Heart right ventricle (tissue), 16 donors: ENCODE results near the gene ZNF521. TPM values are rescaled to one million over a fixed set of nuclear protein-coding genes. Genes with fewer than 3 reads are reported as not detected.

ENCODE experiments used
- ATAC-seq, 8 donors: fragments of 200-7000 bp; cut with Tn5 transposase; one replicate each; pipeline ENCODE4 v1.9.1; 2020; ENCODE audit warnings: mild to moderate bottlenecking in 8 of 8, moderate library complexity in 8 of 8, moderate number of reproducible peaks in 1 of 8
- DNase-seq, 2 donors: peaks; one replicate each; pipeline ENCODE4 v3.0.0-alpha.2; 2020
- H3K27ac ChIP-seq, 10 donors: fragments of 200-600 bp; sonication (generic) in 2 of 10; one replicate each; pipeline versions ENCODE4 v1.5.0 to v1.8.0; 2020 to 2022; ENCODE audit warnings: mild to moderate bottlenecking in 3 of 10
- H3K27me3 ChIP-seq, 7 donors: fragments of 200-600 bp; one replicate each; pipeline ENCODE4 v1.8.0; 2021 to 2022; ENCODE audit warnings: mild to moderate bottlenecking in 2 of 7
- H3K36me3 ChIP-seq, 9 donors: fragments of 200-600 bp; sonication (generic) in 1 of 9; one replicate each; pipeline versions ENCODE4 v1.5.0 to v1.8.0; 2020 to 2022; ENCODE audit warnings: mild to moderate bottlenecking in 2 of 9
- H3K4me1 ChIP-seq, 9 donors: fragments of 200-600 bp; sonication (generic) in 1 of 9; one replicate each; pipeline versions ENCODE4 v1.5.0 to v1.8.0; 2020 to 2022; ENCODE audit warnings: mild to moderate bottlenecking in 4 of 9
- H3K4me3 ChIP-seq, 10 donors: fragments of 200-600 bp; sonication (generic) in 2 of 10; one replicate each; pipeline versions ENCODE4 v1.5.0 to v1.8.0; 2020 to 2022; ENCODE audit warnings: mild to moderate bottlenecking in 7 of 10, moderate library complexity in 2 of 10
- H3K9me3 ChIP-seq, 11 donors: fragments of 200-600 bp in 10 of 11; sonication (generic) in 2 of 11; one replicate each; pipeline versions ENCODE4 v1.5.0 to v1.8.0; 2013 to 2022; ENCODE audit warnings: mild to moderate bottlenecking in 2 of 11, control low read depth in 1 of 11, moderate library complexity in 1 of 11
- CTCF ChIP-seq, 9 donors: fragments of 200-600 bp; sonication (generic) in 2 of 9; IDR thresholded peaks; one replicate each; pipeline versions ENCODE4 v1.5.0 to v1.8.0; 2021 to 2022; ENCODE audit warnings: antibody characterized with exemption in 9 of 9, mild to moderate bottlenecking in 5 of 9, moderate library complexity in 1 of 9
- WGBS, 2 donors: extraction: QIAGEN DNeasy Blood & Tissue Kit; methylation state at CpG; one replicate each; pipeline ENCODE4 v1.1.7; 2013; ENCODE audit warnings: inconsistent platforms in 1 of 2; 5-methylcytosine and 5-hydroxymethylcytosine counted together
- intact Hi-C, 10 donors: fragments of 100-400 bp; cut with DNase I; formaldehyde crosslinking; loops; one replicate each; pipeline versions ENCODE4 v1.11.1 to v1.14.2; 2022
- long read RNA-seq, 3 donors: library from polyadenylated mRNA; unstranded; transcript quantifications; one replicate each; pipeline ENCODE4 v2.0.0, GENCODE V29; 2020 to 2021
- polyA plus RNA-seq, 2 donors: library from polyadenylated mRNA; stranded (reverse); fragments of 200-250 nt; gene quantifications; one replicate each; pipeline ENCODE4 v1.2.3, GENCODE V29; 2013
- total RNA-seq, 10 donors: library from RNA; stranded (reverse); fragmentation: NEBNext Ultra II Directional in 3 of 10; extraction: Animal tissue kit (Norgen Biotek cat#: 25700) in 3 of 10; gene quantifications; one replicate each; pipeline versions ENCODE4 v1.2.1 to v1.2.4, GENCODE V29; 2021 to 2023
- donor health status: Arrhythmogenic right ventricular cardiomyopathy.
- donor health status: ischemic (EF 13 %, LVEDD 7.1; RV severe dilation, severe dysfunction).
- donor health status: healthy with polysubstance abuse.
- donor health status: DM: no; HTN: yes; CAD: no.
- donor health status: DM: no; HTN: no; CAD: no.
- donor health status: ischemic (EF 25% LVEDD 6.9; RV normal size, moderate dysfunction).
- donor health status: ischemic (EF 25% LVEDD 5.7; RV mildly dilated, moderate dysfunction).
- donor health status: healthy.
- donor health status: DM: yes; HTN: yes; CAD: no.
- donor health status: Ischemic cardiomyopathy.
- donor health status: ischemic (EF 35%, LVEDD 5.7; RV mildly dilated, moderate dysfunction).
- donor health status: nonischemic (EF 11% LVEDD 7.7; RV severe dilation, severe dysfunction).
- donor health status: DM: yes; HTN: yes; CAD: no.
- donor health status: PGD.
- donor health status: ischemic (EF 29% LVEDD 5.4; RV normal size, mild dysfunction).
- donor health status: nonischemic (EF 23%, LVEDD 6.1; RV moderate dilation, normal function).

Gene ZNF521
- total RNA-seq (10 to 100 TPM; 10.5 to 26.4 (median 15.9) TPM), polyA plus RNA-seq (1 to 10 TPM; 3.3 to 4.9 TPM)
- long read RNA-seq, donor 1, full-length matches to known transcripts, result 4 of 14 reads
- long read RNA-seq, donor 1, partial matches to known transcripts, result 8 of 14 reads
- long read RNA-seq, donor 1, other reads (novel, unspliced or antisense), result 2 of 14 reads
- long read RNA-seq, donor 2, full-length matches to known transcripts, result 2 of 15 reads
- long read RNA-seq, donor 2, partial matches to known transcripts, result 12 of 15 reads
- long read RNA-seq, donor 2, other reads (novel, unspliced or antisense), result 1 of 15 reads
- long read RNA-seq, donor 3, partial matches to known transcripts, result 8 of 10 reads
- long read RNA-seq, donor 3, other reads (novel, unspliced or antisense), result 2 of 10 reads

DNA sequence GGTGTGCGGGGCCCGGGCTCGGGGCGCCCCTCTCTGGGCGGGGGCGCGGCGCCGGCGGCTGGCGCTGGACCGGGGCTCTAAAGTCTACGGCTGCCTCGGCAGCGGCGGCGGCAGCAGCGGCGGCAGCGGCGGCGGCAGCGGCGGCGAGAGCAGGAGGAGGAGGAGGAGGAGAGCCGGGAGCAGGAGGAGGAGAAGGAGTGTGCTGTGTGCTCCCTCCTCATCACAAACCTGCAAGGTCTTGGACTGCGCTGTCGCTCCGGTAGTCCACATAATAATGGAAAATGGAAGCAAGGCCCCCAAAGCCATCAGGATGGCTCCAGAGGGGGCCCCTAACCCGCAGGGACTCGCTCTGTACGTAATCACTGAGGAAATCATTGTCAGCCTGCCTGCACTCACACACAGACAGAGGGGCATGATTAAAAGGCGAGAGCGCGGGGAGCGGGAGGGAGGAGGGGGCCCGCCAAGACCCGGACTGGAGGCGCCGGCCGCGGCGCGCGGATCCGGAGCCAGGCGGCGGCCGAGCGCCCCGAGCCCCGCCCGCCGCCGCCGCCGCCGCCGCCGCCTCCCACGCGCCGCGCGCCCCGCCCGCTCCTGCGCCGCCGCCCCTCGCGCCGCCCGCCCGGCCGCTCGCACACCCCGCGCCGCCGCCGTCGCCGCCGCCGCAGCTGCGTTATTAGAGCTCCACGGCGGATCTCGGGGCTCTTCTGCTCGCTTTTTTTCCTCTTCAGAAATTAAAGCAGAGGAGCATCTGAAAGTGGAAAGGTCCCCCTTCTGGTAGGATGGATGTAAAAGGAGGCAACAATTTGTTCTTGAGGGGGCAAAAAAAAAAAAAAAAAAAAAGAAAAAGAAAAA, at the start of gene ZNF521:
TSS of gene ZNF521 (minus strand) at position 390 of the 852 bp plus-strand sequence. CDS start 1,220 bp downstream, outside the sequence.
- peak; percentile 86 for DNase-seq
- Histone ChIP-seq H3K4me3 (peak within 1 kb of the TSS; percentile 68 to 91 (median 79)), H3K27me3 (peaks cover 0 to 78% (median 0%) of the 10 kb centered on the region in 7 donors), H3K27ac (peak within 1 kb of the TSS; percentile 91 to 97 (median 94)), H3K4me1 (peaks cover 3 to 29% (median 15%) of the 10 kb centered on the region in 9 donors), H3K9me3 (no peaks in the 10 kb centered on the region), H3K36me3 (no peaks in the 10 kb centered on the region)
- peak in 7 of 9 donors; percentile 13 to 48 (median 31) for TF ChIP-seq CTCF (IDR thresholded peaks at IDR 0.05)
- WGBS, 2 donors, result 0 to 1% methylated on average over 72 to 91 of the region's 91 CpGs
- ATAC-seq, result peak; percentile 75 to 93 (median 86)
- intact Hi-C loops, result loop anchor here in 7 of 10 donors (2.0 to 10.0 kb wide), 14 partner anchors 120 to 957 kb away; partner anchors contain the start of gene OSBPL1A (in 1 of the 7)

DNA sequence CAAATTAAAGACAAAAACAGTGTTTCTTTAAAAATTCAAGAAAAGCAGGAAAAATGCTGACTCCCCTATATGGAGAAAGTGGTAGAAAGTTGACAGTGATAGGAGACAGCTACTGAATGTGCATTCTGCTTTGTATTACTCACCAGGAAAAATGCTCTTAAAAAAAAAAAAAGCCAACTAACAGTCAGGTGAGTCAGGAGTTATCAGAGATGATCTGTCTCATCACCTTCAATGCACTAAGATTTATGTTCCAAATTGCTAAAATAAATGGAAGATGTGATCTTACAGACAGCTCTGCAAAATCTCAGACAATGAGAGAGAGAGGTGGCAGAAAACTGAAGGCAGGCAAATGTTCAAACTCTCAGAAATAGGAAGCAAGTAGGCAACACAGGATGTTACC, 47.6 kb upstream of the ZNF521 start:
- H3K27me3 ChIP-seq, result no peaks in the 10 kb centered on the region
- intact Hi-C loops, result no loop called here
- DNase-seq, result no peak
- no peak overlapping the region for H3K27ac ChIP-seq
- no peak for ATAC-seq
- TF ChIP-seq CTCF (IDR thresholded peaks at IDR 0.05), result no peak
- H3K4me1 ChIP-seq, result no peaks in the 10 kb centered on the region
- H3K4me3 ChIP-seq, result no peak overlapping the region
- no peaks in the 10 kb centered on the region for H3K36me3 ChIP-seq
- H3K9me3 ChIP-seq, result peaks cover 0 to 13% (median 0%) of the 10 kb centered on the region in 11 donors

GRCh38 chr18:25392192-25392591, 40.2 kb upstream of the ZNF521 start:
- H3K4me3 ChIP-seq, result no peak overlapping the region
- no peak for ATAC-seq
- H3K4me1 ChIP-seq, result no peaks in the 10 kb centered on the region
- H3K27me3 ChIP-seq, result no peaks in the 10 kb centered on the region
- no peak overlapping the region for H3K27ac ChIP-seq
- no peak for DNase-seq
- intact Hi-C loops, result no loop called here
- H3K36me3 ChIP-seq, result no peaks in the 10 kb centered on the region
- TF ChIP-seq CTCF (IDR thresholded peaks at IDR 0.05), result no peak
- H3K9me3 ChIP-seq, result peaks cover 0 to 15% (median 0%) of the 10 kb centered on the region in 11 donors

- ATAC-seq (no peak), DNase-seq (no peak)
- H3K36me3 ChIP-seq, result no peaks in the 10 kb centered on the region
- TF ChIP-seq CTCF (IDR thresholded peaks at IDR 0.05), result no peak
- H3K27ac ChIP-seq, result no peak overlapping the region
- no peaks in the 10 kb centered on the region for H3K9me3 ChIP-seq
- no peak overlapping the region for H3K4me3 ChIP-seq
- H3K4me1 ChIP-seq, result no peaks in the 10 kb centered on the region
- H3K27me3 ChIP-seq, result peaks cover 0 to 5% (median 0%) of the 10 kb centered on the region in 7 donors
- intact Hi-C loops, result loop anchor here in 1 of 10 donors (10.0 kb wide), 1 partner anchor 499 kb away; no protein-coding TSS in a partner anchor
- 75 to 79% methylated on average over 2 of the region's 2 CpGs for WGBS, 2 donors
Measured at GRCh38 chr18:25373432-25374179, 21.6 kb upstream of the ZNF521 start.
